Naive thymus-derived CD4-positive, alpha-beta T cell (primary cell): ENCODE results near the gene MBNL3. TPM values are rescaled to one million over a fixed set of nuclear protein-coding genes. Genes with fewer than 3 reads are reported as not detected.

ENCODE experiments used
- ATAC-seq: fragments of 150-1000 bp; cut with Tn5 transposase; 2 replicates; pipeline ENCODE4 v1.10.0; 2021; ENCODE audit warnings: mild to moderate bottlenecking, moderate library complexity
- CTCF ChIA-PET: fragments of 350-600 bp; sonication (Branson Sonifier 250); formaldehyde crosslinking; loops from one replicate; lab custom pipeline; 2021; ENCODE audit warnings: antibody characterized with exemption; lab: Charles Lee
- POLR2A ChIA-PET: fragments of 350-600 bp; sonication (Branson Sonifier 250); formaldehyde crosslinking; loops from one replicate; lab custom pipeline; 2021; ENCODE audit warnings: antibody characterized with exemption, inconsistent platforms; lab: Charles Lee
- DNase-seq, 9 donors: peaks; one replicate each; pipeline versions ENCODE4 v3.0.0 to v3.0.0-alpha.2; 2020 to 2022; ENCODE audit warnings: mixed read lengths in 1 of 9
- H3K27ac ChIP-seq: one replicate; pipeline ENCODE4 v1.7.0; 2013; ENCODE audit warnings: mild to moderate bottlenecking, low read depth, low read length, moderate library complexity
- H3K27me3 ChIP-seq, 2 donors: one replicate each; pipeline ENCODE4 v1.7.0; 2013; ENCODE audit warnings: low read length in 2 of 2, mild to moderate bottlenecking in 2 of 2, moderate library complexity in 2 of 2; ENCODE audit not compliant: control insufficient read depth in 2 of 2, insufficient read depth in 2 of 2
- H3K36me3 ChIP-seq, 3 experiments: 1 replicate in 2 of 3; 2 replicates in 1 of 3; pipeline ENCODE4 v1.7.0; 2013; ENCODE audit warnings: low read length in 3 of 3, mild to moderate bottlenecking in 3 of 3, moderate library complexity in 1 of 3; ENCODE audit not compliant: insufficient read depth in 3 of 3, control insufficient read depth in 2 of 3
- H3K4me1 ChIP-seq, 2 donors: one replicate each; pipeline ENCODE4 v1.7.0; 2013; ENCODE audit warnings: low read length in 2 of 2, mild to moderate bottlenecking in 2 of 2, moderate library complexity in 1 of 2; ENCODE audit not compliant: control insufficient read depth in 2 of 2, insufficient read depth in 2 of 2
- H3K4me3 ChIP-seq: 2 replicates; pipeline ENCODE4 v1.7.0; 2013; ENCODE audit warnings: mild to moderate bottlenecking, low read length
- H3K9me3 ChIP-seq, 3 experiments: 1 replicate in 2 of 3; 2 replicates in 1 of 3; pipeline ENCODE4 v1.7.0; 2013; ENCODE audit warnings: low read length in 3 of 3; ENCODE audit not compliant: control insufficient read depth in 2 of 3
- H3K27ac Mint-ChIP-seq, 9 donors: one replicate each; pipeline ENCODE4 v1.8.0; 2020 to 2022; ENCODE audit warnings: mixed read lengths in 9 of 9, mild to moderate bottlenecking in 8 of 9, moderate library complexity in 5 of 9, inconsistent platforms in 2 of 9
- H3K27me3 Mint-ChIP-seq, 5 donors: one replicate each; pipeline ENCODE4 v1.8.0; 2021 to 2022; ENCODE audit warnings: mixed read lengths in 5 of 5, mild to moderate bottlenecking in 1 of 5
- H3K36me3 Mint-ChIP-seq, 5 donors: one replicate each; pipeline ENCODE4 v1.8.0; 2020 to 2022; ENCODE audit warnings: mixed read lengths in 5 of 5, mild to moderate bottlenecking in 3 of 5, inconsistent platforms in 1 of 5
- H3K4me1 Mint-ChIP-seq, 7 donors: one replicate each; pipeline ENCODE4 v1.8.0; 2020 to 2022; ENCODE audit warnings: mixed read lengths in 7 of 7, mild to moderate bottlenecking in 3 of 7, inconsistent platforms in 1 of 7
- H3K4me3 Mint-ChIP-seq, 10 donors: one replicate each; pipeline ENCODE4 v1.8.0; 2020 to 2022; ENCODE audit warnings: mild to moderate bottlenecking in 10 of 10, mixed read lengths in 10 of 10, moderate library complexity in 6 of 10, inconsistent platforms in 2 of 10
- H3K9me3 Mint-ChIP-seq, 11 donors: one replicate each; pipeline ENCODE4 v1.8.0; 2020 to 2022; ENCODE audit warnings: mixed read lengths in 11 of 11, mild to moderate bottlenecking in 4 of 11, inconsistent platforms in 1 of 11, moderate library complexity in 1 of 11
- intact Hi-C, 2 donors: fragments of 100-400 bp; cut with micrococcal nuclease; formaldehyde crosslinking; loops; one replicate each; pipeline ENCODE4 v1.15.1; 2023
- polyA plus RNA-seq, 2 donors: library from polyadenylated mRNA; unstranded; fragments of 300-500 nt; fragmentation: Illumina TruSeq; gene quantifications; one replicate each; pipeline ENCODE4 v1.2.3, GENCODE V29; 2021
- total RNA-seq, 6 experiments: library from RNA in 5 of 6; stranded (reverse) in 5 of 6; gene quantifications; 1 replicate in 5 of 6; 2 replicates in 1 of 6; pipeline ENCODE4 v1.2.3 and lab custom pipeline; 2021 to 2026

Gene MBNL3
- total and polyA plus RNA-seq, 7 experiments from 2014 or later: 20.8 to 38.5 (median 29.7) TPM

DNA sequence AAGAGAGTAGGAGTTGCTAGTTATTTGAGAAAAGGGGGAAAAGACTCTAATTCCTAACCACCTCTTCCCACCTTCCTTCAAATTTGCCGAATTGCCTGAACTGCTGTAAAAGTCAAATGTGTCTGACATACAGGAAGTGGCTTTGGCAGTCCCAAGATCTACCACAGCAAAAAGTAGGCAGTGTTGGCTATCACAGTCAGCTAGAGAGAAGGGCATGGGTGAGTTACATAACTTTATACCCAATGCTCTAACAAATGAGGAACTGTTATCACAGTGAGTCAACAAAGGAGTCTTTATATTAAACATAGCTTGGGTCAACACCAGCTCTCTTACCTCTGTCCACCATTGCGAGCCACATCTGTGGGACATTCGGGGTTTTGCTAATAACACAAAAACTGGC is 2.4 kb upstream of the MBNL3 start:
- H3K27ac Mint-ChIP-seq: peak overlapping the region in 8 of 9 donors; percentile 11 to 82 (median 34)
- peaks cover 0 to 18% (median 0%) of the 10 kb centered on the region in 5 donors for H3K27me3 Mint-ChIP-seq
- H3K36me3 Mint-ChIP-seq: no peaks in the 10 kb centered on the region
- POLR2A ChIA-PET: interaction anchor here (1.1 to 2.3 kb wide), 4 partner anchors 10 to 272 kb away, joined by 3 to 14 read pairs (median 6); partner anchors contain the start of gene RAP2C
- H3K4me3 Mint-ChIP-seq: peak overlapping the region; percentile 89 to 98 (median 93)
- Histone ChIP-seq H3K36me3 (peaks cover 0 to 4% (median 0%) of the 10 kb centered on the region in 3 experiments), H3K9me3 (no peaks in the 10 kb centered on the region), H3K27me3 (no peaks in the 10 kb centered on the region), H3K4me3 (peak overlapping the region; percentile 74), H3K27ac (no peak overlapping the region), H3K4me1 (peaks cover 4 to 12% of the 10 kb centered on the region in 2 donors)
- peak in 7 of 9 donors; percentile 25 to 56 (median 40) for DNase-seq
- H3K9me3 Mint-ChIP-seq: no peaks in the 10 kb centered on the region
- peak; percentile 69 for ATAC-seq
- peaks cover 10 to 37% (median 26%) of the 10 kb centered on the region in 7 donors for H3K4me1 Mint-ChIP-seq
- CTCF ChIA-PET: interaction anchor here (0.5 to 1.6 kb wide), 6 partner anchors 12 to 663 kb away, joined by 3 to 4 read pairs (median 3); no protein-coding TSS in a partner anchor
- intact Hi-C loops: loop anchor here (1.0 to 5.0 kb wide), 4 partner anchors 101 to 199 kb away; no protein-coding TSS in a partner anchor

DNA sequence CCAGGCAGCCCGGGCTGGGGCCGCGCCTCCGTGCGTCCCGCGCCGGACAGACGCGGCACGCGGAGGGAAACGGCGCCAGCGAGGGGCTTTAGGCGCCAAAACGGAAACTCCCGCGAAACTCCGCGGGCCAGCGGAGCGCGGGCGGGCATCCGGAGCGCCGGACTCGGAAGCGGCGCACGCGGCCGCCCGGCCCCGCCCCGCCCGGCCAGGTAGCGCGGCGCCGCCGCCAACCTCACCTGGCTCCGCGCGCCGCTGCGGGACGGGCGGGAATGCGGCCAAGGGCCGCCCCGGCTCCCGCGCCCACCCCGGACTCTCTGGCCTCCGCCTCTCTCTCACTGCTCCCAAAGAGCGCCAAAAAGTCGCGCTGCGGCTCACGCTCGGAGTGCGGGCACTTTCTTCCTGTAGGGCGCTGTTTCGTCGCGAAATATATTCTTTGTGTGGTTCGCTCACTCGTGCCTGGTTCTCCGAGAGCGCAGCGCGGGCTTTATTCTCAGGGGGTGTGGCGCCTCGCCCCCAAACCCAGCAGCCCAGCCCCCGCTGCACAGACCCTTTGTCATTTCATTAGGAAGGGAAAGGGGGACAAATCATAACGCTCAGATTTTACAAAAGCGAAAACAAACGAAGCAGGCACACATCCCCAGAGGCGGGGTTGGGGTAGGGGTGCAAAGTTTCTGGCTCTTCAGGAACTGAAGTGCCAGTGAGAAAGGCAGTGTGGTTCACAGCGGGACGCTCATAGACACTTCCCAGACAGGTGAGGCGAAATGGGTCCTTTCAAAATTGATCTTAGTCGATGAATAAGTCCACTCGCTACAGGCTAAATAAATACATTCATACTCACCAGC is 961 bp upstream of the MBNL3 start:
- H3K9me3 Mint-ChIP-seq: no peaks in the 10 kb centered on the region
- peaks cover 4 to 12% of the 10 kb centered on the region in 2 donors for H3K4me1 ChIP-seq
- intact Hi-C loops: loop anchor here (1.0 to 10.0 kb wide), 10 partner anchors 8 to 659 kb away; partner anchors contain the start of genes STK26 (in 2 of the 2) and RAP2C (in 1 of the 2)
- H3K4me1 Mint-ChIP-seq: peaks cover 14 to 51% (median 36%) of the 10 kb centered on the region in 7 donors
- H3K36me3 ChIP-seq: peaks cover 0 to 4% (median 0%) of the 10 kb centered on the region in 3 experiments
- H3K4me3 Mint-ChIP-seq: peak overlapping the region; percentile 89 to 98 (median 93)
- DNase-seq: peak in 8 of 9 donors; percentile 25 to 63 (median 56)
- ATAC-seq: peak; percentile 62
- H3K27ac Mint-ChIP-seq: peak overlapping the region; percentile 78 to 98 (median 92)
- ChIA-PET CTCF (interaction anchor here (0.6 to 1.6 kb wide), 3 partner anchors 10 to 662 kb away, joined by 3 read pairs; no protein-coding TSS in a partner anchor), POLR2A (interaction anchor here (1.1 to 2.3 kb wide), 6 partner anchors 9 to 271 kb away, joined by 3 to 17 read pairs (median 6); partner anchors contain the start of gene RAP2C)
- H3K27me3 ChIP-seq: no peaks in the 10 kb centered on the region
- H3K27me3 Mint-ChIP-seq: peaks cover 0 to 12% (median 0%) of the 10 kb centered on the region in 5 donors
- no peaks in the 10 kb centered on the region for H3K9me3 ChIP-seq
- no peaks in the 10 kb centered on the region for H3K36me3 Mint-ChIP-seq
- peak overlapping the region; percentile 83 for H3K27ac ChIP-seq
- peak overlapping the region; percentile 82 for H3K4me3 ChIP-seq

- intact Hi-C loops: loop anchor here (2.0 to 10.0 kb wide), 5 partner anchors 13 to 657 kb away; partner anchors contain the start of gene STK26 (in 2 of the 2)
- Mint-ChIP-seq H3K27ac (peak overlapping the region; percentile 66 to 96 (median 92)), H3K36me3 (no peaks in the 10 kb centered on the region), H3K4me1 (peaks cover 19 to 66% (median 51%) of the 10 kb centered on the region in 7 donors), H3K9me3 (no peaks in the 10 kb centered on the region), H3K27me3 (peaks cover 0 to 10% (median 0%) of the 10 kb centered on the region in 5 donors), H3K4me3 (peak overlapping the region; percentile 88 to 99 (median 94))
- no peaks in the 10 kb centered on the region for H3K27me3 ChIP-seq
- ChIA-PET CTCF (interaction anchor here (0.7 to 1.2 kb wide), 3 partner anchors 25 to 1257 kb away, joined by 3 to 4 read pairs (median 3); partner anchors contain the start of gene RAP2C), POLR2A (interaction anchor here (0.7 to 1.8 kb wide), 4 partner anchors 8 to 66 kb away, joined by 3 to 17 read pairs (median 6); no protein-coding TSS in a partner anchor)
- H3K9me3 ChIP-seq: no peaks in the 10 kb centered on the region
- peak overlapping the region; percentile 82 for H3K4me3 ChIP-seq
- H3K4me1 ChIP-seq: peaks cover 4 to 15% of the 10 kb centered on the region in 2 donors
- DNase-seq: peak in 7 of 9 donors; percentile 14 to 36 (median 26)
- H3K27ac ChIP-seq: peak overlapping the region; percentile 83
- peak; percentile 39 for ATAC-seq
- peaks cover 0 to 4% (median 0%) of the 10 kb centered on the region in 3 experiments for H3K36me3 ChIP-seq
These were observed 595 bp downstream of the MBNL3 start for GRCh38 chrX:132488180-132488705.

- no peak for ATAC-seq
- no peak for DNase-seq
- peak overlapping the region in 8 of 10 donors; percentile 2 to 95 (median 74) for H3K4me3 Mint-ChIP-seq
- CTCF ChIA-PET: interaction anchor here (0.7 kb wide), 1 partner anchor 24 kb away, joined by 3 read pairs; no protein-coding TSS in a partner anchor
- no peak overlapping the region for H3K4me3 ChIP-seq
- peak overlapping the region in 7 of 9 donors; percentile 3 to 59 (median 46) for H3K27ac Mint-ChIP-seq
- H3K36me3 ChIP-seq: peaks cover 0 to 4% (median 0%) of the 10 kb centered on the region in 3 experiments
- H3K27me3 Mint-ChIP-seq: peaks cover 0 to 10% (median 0%) of the 10 kb centered on the region in 5 donors
- H3K4me1 Mint-ChIP-seq: peaks cover 18 to 72% (median 63%) of the 10 kb centered on the region in 7 donors
- H3K27ac ChIP-seq: no peak overlapping the region
- H3K4me1 ChIP-seq: peaks cover 7 to 18% of the 10 kb centered on the region in 2 donors
- no peaks in the 10 kb centered on the region for H3K36me3 Mint-ChIP-seq
- H3K9me3 Mint-ChIP-seq: no peaks in the 10 kb centered on the region
- POLR2A ChIA-PET: interaction anchor here (0.6 kb wide), 1 partner anchor 50 kb away, joined by 3 read pairs; no protein-coding TSS in a partner anchor
- intact Hi-C loops: loop anchor here (5.0 to 10.0 kb wide), 2 partner anchors 192 to 654 kb away; no protein-coding TSS in a partner anchor
- no peaks in the 10 kb centered on the region for H3K9me3 ChIP-seq
- no peaks in the 10 kb centered on the region for H3K27me3 ChIP-seq
These were observed 2.1 kb downstream of the MBNL3 start for GRCh38 chrX:132486599-132487178.

DNA sequence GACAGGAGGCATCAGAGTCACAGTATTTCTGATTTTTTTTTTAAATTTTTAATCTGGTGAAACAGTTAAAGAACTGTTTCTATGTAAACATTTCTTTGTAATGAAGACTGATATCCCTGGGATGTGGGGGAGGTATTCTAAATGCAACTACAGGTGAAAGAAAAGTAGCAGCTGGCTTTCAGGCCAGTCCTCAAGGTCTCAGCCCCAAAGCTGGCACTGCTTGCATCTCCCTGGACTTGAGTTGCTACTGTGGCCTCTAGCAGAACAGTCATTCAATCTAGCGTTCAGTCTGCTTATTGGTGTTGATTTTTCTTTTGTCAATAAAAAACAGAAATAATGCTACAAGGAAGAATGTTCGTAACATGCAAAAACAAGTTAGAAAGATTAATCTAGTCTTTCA is 4.9 kb downstream of the MBNL3 start:
- ChIA-PET POLR2A (no interaction called here), CTCF (no interaction called here)
- peaks cover 16 to 81% (median 70%) of the 10 kb centered on the region in 7 donors for H3K4me1 Mint-ChIP-seq
- no peak for DNase-seq
- H3K27ac Mint-ChIP-seq: peak overlapping the region in 4 of 9 donors; percentile 12 to 81 (median 24)
- no peaks in the 10 kb centered on the region for H3K36me3 Mint-ChIP-seq
- Histone ChIP-seq H3K9me3 (no peaks in the 10 kb centered on the region), H3K27ac (no peak overlapping the region), H3K36me3 (peaks cover 0 to under 1% (median 0%) of the 10 kb centered on the region in 3 experiments), H3K27me3 (no peaks in the 10 kb centered on the region), H3K4me1 (peaks cover 13 to 24% of the 10 kb centered on the region in 2 donors), H3K4me3 (no peak overlapping the region)
- intact Hi-C loops: loop anchor here (5.0 to 10.0 kb wide), 2 partner anchors 82 to 189 kb away; no protein-coding TSS in a partner anchor
- H3K27me3 Mint-ChIP-seq: no peaks in the 10 kb centered on the region
- no peaks in the 10 kb centered on the region for H3K9me3 Mint-ChIP-seq
- no peak for ATAC-seq
- peak overlapping the region in 1 of 10 donors; percentile 21 for H3K4me3 Mint-ChIP-seq
